ENCODE data around the gene NAMPT.
"Not testable (repeated sequence)": the region's sequence is repeated elsewhere in the genome, so short reads cannot be mapped to it uniquely, and the experiment has no call there.

Gene NAMPT

DNA sequence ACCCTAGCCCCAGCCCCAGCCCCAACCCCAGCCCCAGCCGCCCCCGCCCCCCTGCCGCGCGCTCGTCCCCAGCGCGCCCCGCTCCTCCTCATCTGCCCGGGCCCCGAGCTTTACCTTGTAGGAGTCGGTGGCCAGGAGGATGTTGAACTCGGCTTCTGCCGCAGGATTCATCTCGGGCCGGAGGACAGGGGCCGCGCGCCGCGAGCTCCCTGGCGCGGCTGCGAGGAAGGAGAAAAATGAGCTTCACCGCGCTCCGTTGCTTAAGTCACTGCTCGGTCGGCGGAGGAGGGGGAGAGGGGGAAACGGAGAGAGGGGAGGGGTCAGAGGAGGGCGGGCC, at the start of gene NAMPT:
Gene NAMPT (minus strand): TSS at position 270 of the 337 bp plus-strand sequence. CDS start 99 bp downstream, at position 171.
- DNase-seq = no peak

DNA sequence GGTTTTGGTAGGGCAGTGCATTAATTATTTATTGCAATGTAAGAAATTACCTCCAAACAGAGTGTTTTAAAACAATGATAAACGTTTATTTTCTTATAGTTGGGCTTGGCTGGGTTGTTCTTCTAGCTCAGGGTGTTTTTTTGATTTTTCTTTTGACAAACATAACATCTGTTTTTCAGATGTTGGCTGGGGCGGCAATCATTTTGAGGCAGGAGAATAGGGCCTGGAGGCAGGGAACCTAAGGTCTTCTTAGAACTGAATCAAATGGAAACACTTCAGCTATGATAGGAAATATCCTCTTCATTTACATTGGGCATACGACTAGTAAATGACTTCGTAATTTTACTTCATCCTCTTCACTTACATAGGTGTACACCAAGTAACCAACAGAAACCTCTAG, 47.4 kb upstream of the NAMPT start:
- no peak for DNase-seq

DNA sequence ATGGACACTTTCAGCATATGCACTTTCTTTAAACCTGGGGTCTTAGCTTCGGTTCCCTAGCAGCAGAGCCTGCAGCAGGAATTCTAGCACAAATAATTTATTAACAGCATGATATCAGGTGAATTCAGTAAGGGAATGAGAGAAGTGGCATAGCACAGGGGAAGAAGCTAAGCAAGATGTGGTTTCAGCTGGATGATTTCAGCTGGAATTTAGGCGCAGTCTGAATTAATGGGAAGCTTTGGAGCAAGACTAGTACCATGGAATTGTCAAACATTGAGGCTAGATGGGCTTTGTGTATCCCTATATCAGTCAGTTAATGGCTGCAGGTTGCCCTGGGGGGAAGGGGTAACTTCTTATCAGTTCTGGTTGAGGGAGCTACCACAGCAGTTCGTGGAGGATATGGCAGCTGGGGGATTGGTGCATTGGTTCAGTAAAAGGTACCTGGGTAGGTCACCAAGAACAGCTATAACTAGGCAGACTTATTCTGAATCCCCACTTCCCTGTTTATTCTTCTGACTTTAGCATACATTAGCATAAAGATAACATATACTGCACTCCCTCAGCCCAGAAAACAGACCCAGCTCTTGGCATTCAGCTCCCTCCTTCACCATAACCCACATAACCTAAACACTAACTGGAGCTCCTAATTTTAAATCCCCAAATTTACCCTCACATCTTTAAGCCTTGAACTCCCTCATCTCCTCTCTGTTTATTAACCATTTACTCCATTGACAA, 46.8 kb upstream of the NAMPT start:
- no peak for DNase-seq

DNA sequence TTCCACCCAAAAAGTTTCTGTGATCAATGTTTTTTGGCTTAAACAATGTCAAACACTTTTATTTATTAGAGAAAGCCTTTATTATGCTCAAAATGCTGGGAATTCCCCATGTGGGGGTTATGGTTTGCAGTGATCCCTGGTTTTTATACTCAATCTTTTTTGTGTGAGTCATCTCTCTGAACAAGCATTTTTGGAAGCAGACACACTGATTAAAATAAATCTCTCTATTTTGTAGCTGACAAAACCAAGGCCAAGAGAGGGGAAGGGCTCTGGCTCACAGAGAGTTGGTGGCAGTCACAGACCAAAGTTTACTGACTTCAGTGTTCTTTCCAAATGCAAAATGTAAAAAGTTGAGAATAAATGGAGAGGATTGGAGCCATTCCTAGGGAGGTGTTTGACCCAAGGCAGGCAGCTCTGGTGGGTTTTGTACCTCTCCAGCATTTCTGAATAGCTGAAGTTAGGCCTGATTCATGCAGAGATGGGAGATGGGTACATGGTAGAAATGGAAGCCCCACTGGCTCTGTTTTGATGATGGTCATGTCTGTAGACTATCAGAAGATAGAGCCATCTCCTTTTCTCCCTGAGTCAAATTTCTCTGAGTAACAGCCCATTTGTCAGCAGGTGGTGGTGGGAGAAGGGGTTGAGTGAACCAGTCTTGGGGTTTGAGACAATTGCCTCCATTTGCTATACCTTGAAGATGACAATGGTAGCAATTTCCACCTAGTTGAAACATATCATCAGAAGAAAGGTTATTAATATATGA, 45.4 kb upstream of the NAMPT start:
- no peak for DNase-seq

DNA sequence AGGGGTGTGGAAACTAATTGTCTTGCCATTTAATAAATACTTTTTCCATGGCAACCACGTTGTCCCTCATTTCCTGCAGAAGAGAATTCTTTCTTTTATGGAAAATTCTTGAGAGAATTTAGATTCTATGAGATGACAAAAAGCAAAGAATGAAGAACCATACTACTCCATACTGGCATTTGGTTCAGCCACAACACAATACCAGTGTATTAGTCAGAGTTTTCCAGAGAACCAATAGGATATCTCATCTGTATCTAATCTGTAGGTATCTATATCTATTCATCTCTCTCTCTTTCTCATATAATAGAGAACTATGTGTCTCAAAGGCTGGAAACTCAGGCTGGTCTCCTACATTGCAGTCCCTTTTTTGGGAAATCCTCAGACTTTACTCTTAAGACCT, 44.6 kb upstream of the NAMPT start:
- DNase-seq = no peak

DNA sequence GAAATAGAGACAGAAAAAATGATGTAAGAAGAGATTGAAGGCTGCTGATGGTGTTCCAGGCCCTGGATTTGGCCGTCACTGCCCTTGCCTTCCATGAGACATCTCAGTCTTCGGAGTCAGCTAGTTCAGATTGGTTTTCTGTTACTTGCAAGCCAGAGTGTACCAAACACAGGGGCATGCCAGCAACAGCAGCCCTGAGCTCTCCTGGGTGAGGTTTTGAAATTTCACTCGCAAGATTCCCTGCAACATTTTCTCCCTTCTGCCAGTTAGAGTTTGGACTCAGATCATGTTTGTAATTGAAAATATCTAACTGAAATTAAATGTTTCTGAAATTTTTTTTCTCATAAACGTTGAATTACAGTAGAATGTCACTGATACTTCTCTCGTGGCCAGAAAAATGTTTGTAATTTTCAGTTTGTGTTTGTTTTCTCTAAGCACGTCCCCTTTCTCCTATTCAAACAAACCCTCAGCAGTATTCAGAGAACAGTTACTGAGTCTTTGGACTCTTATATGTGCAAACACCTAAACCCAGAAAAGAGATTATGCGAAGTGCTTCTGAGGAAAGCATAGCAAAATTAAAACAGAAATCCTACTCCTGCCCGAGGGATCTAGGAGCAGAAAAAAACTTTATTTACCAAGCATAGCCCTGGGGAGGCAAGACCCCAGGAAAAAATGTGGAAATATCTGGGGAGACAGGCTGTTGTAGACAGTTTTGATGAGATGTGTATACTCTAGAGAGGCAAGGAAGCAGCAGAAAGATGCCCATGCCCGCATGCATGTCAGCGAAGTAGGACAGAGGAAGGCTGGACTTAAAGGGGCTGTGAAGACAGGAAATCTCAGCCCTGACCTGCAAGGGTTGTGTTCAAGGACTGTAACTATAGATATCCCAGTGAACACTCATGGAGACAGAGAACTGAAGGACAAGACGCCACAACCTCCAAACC, 43.0 kb upstream of the NAMPT start:
- DNase-seq = no peak

DNA sequence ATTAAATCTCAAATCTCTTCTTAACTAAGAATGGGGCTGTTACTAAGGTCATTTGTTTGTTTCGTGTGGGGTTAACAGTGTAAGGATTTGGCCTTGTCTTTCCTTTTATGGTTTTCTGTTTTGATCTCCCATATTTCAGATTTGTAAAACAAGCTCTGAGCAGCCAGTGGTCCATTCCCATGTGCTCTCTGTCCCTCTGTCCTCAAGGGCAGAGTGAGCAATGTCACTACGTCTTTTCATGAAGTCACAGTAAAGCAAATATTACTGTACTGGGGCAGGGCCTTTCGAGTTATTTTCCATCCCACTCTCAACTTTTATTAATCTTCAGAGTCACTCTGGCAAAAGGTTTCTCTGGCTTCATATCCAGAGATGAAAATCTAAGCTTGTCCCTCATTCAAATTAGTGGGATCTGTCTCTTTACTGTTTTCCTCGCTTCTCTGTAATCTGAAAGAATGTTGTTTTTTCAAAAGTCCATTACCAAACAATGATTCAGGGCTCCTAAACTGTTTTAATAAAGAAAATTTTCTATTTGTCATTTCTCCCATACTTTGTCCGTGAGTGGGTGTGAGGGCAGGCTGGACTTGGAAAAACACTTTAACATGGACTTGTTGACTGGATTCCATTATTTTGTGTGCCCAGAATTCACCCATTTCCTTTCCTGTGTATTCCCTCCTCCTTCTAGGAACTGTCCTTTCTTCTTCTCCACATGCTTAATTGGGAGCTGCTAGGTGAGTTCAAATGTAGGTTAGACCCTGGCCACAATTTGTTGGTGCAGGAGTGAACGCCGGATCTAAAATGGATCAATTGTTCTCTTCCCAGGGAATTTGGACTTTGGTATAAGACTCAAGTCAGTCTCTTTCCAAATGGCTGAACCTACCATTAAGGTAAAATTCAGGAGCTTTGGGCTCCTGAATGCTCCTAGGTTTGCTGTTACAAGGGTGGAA, 42.1 kb upstream of the NAMPT start:
- DNase-seq = no peak

DNA sequence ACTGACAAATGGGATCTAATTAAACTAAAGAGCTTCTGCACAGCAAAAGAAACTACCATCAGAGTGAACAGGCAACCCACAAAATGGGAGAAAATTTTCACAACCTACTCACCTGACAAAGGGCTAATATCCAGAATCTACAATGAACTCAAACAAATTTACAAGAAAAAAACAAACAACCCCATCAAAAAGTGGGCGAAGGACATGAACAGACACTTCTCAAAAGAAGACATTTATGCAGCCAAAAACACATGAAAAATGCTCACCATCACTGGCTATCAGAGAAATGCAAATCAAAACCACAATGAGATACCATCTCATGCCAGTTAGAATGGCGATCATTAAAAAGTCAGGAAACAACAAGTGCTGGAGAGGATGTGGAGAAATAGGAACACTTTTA, 39.7 kb upstream of the NAMPT start:
- DNase-seq = not testable (repeated sequence)

DNA sequence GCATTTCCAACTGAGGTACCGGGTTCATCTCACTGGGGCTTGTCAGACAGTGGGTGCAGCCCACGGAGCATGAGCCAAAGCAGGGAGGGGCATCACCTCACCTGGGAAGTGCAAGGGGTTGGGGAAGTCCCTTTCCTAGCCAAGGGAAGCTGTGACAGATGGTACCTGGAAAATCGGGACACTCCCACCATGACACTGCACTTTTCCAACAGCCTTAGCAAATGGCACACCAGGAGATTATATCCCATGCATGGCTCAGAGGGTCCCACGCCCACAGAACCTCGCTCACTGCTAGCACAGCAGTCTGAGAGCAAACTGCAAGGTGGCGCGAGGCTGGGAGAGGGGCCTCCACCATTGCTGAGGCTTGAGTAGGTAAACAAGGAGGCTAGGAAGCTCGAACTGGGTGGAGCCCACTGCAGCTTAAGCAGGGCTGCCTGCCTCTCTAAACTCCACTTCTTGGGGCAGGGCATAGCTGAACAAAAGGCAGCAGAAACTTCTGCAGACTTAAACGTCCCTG, 35.5 kb upstream of the NAMPT start:
- DNase-seq = not testable (repeated sequence)

DNA sequence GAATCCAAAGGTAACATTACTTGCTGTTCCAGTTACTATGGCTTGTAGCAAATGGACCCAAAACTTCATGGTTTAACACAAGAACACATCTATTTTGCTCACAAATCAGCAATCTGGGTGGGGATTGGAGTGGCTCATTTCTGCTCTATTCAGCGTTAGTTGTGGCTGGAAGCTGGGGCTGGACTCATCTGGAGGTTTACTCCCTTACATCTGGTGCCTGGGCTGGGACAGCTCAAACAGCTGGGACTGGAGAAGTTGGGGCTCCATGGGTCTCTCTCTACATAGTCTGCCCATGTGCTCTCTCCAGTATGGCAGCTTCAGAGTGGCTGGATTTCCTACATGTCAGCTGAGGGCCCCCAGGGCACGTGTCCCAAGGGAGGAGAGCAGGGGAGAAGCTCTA, 33.7 kb upstream of the NAMPT start:
- no peak for DNase-seq

DNA sequence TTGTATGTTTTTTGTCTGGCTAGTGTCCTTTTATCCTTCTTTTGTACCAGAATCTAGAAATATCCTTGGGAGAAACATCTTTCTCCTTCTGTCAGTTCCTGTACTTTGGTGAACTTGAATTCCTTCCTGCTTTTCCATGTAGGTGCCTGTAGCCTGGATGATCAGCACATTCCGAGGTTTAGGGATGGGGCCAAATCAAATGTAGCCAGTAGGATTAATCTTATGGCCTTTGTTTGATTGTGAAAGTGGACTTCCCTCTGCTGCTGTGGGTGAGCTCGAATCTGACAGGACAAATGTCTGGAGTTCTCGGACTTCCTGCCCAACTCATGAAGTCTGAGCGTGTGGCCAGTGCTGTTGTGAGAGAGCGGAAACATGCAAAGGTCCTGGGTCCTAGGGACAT, 33.2 kb upstream of the NAMPT start:
- no peak for DNase-seq

DNA sequence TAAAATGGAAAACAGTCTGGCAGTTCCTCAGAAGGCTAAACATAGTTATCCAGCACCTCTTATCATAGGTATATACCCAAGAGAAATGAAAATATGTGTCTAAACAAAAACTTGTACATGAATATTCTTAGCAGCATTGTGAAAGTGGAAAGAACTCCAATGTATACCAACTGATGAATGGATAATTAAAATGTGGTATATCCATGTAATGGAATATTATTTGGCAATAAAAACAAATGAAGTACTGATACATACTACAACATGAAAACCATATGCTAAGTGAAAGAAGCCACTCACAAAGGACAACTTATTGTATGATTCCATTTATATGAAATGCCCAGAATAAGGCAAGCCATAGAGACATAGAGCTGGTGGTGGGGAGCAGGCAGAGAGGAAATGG, 32.2 kb upstream of the NAMPT start:
- DNase-seq = no peak

DNA sequence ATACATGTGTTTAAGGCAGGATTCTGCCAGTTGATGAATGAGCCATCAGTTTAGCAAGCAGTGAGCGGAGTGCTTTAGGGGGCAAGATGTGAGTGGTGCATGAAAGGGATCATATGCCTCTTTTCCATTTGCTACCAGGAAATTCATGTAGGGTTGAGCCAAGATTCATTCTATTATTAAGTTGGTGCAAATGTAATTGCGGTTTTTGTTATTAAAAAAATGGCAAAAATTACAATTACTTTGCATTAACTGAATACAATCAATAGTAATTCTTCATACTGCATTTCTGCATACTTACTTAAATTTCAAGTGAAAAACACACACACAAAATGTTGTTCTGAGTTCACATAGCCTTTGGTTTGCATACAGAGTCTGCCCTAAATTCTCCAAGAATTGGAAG, 30.1 kb upstream of the NAMPT start:
- DNase-seq = no peak

DNA sequence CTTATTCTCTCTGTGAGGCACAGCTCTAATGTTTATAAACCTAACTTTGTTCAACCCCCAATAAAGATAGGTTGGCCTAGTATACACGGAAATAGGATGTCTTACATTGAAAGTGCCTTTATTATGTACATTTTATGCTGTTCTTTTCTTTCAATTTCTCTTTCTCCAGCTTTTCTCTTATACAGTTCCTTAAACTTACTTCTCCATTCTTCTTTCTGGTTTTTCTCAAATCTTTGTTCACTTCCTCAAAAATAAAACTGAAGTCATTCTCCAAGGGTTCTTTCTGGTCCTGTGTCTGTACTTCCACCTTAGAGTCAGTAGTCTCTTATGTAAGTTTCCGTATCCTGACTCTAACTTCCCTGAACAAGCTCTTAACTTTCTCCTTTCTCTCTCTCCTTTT, 29.2 kb upstream of the NAMPT start:
- no peak for DNase-seq

DNA sequence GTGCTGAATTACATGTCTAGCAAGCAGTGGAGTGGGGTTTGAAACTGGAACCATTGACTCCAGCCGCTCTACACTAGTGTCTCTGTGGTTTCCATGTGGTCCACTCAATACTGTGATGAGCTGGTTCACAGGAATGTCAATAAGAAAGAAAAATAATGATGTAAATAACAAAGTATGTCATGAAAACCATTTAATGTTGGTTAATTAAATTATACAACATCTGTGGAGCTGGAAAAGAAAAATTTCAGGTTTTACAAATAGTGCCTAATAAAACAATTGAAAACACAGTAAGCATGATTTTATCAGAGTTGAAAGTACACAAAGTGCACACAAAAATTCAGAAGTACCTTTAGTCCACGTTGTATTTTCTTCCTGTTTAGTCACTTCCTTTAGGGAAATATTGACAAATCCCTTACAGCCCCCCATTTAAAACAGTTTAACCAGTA, 28.7 kb upstream of the NAMPT start:
- no peak for DNase-seq

DNA sequence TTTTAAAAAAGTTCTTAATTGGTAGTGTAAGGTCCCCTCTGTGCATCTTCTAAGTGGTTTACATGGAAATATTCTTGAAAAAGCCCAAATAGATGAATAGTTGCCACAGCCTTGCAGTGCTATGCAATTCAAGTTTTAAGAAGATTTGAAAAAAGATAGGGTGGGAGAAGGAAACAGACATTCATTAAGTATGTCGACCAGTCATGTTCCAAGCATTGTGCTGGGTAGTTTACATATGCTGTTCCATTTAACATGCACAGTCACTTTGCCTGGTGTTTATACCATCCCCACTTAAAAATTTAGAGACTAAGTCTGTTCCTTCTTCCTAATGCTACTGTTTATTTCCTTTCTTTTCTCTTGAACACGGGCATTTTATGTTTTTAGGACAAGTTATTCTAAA, 28.1 kb upstream of the NAMPT start:
- DNase-seq = no peak

DNA sequence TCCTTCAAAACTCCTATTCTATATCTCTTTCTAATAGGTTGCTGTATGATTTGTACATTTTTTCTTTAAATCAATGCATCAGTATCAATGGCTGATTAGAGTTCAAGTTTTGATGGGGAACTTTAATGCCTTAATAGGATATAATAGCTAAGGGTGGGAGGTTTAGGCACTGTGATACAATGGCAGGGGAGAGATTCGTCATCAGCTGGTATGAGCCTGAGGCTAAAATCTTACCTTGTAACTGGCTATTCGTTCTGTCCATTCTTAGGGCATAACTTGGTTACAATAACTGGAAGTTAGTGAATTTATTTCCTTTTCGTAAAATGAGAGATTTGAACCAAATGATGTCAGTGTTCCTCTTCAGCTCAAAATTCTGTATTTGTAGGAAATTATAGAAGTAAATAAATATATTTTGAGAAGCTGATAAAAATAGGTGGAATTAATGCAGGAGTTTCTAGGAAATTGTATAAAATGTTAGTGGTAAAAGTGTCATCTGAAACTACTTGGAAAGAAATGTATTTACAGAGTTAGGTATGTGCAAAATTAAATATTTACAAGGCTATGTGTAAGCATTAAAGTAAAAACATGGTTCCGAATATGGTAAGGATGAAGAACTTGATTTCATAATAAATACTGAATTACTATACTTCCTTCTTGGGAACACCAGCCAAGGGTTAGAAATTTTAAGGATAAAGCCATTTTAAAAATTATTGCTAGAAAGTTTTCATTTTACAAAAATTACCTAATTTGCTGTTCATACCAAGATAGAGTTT, 27.5 kb upstream of the NAMPT start:
- DNase-seq = no peak

DNA sequence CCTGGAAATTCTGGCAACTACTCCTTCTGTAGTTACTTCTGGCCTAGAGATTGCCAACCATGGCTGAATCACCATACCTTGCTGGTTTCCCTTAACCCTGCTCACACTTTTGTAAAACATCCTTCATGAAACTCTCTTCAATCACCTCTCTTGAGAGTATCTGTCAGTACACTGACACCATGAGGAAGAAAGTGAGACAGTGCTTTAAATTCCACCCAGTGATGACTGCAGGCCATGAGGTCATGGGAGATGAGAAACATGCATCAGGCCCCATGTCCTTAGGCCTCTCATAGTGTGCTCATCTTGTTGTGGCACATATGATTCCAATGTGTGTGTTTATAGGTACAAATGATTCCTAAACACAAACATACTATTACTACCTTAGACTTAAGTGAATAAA, 24.6 kb upstream of the NAMPT start:
- DNase-seq = no peak

DNA sequence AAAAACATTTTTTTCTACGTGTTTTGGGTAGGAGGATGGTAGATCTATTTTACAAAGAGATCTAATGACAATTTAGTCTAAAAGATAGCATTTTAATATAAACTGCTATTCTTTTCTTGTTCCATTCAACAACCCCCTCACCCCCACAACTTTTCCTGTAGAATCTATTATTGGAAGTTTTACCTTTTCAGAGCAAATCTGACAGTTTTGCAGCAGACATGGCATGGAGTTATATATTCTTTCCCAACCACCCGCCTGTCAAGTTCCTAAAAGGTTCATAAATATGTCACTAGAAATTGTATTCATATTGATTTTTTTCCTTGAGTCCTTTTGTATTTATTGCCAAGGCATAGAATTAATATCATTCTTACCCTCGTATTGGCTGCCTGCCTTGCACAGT, 21.5 kb upstream of the NAMPT start:
- no peak for DNase-seq

DNA sequence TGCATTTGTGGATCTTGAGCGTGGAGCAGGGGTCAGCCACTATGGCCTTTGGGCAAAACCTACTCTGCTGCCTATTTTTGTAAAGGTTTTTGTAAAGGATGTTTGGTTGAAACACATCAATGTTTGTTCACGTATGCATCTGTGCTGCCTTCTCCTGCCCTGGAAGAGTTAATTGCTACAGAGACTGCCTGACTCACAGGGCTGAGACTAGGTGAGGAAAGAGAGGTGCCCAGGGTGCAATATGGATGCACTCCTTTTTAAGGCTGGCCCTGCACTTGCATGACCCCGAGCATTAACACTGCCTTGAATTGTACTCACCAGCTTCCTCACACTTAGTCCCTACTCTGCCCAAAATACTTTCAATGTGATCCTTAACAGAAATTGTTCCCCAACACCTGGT, 20.9 kb upstream of the NAMPT start:
- no peak for DNase-seq

DNA sequence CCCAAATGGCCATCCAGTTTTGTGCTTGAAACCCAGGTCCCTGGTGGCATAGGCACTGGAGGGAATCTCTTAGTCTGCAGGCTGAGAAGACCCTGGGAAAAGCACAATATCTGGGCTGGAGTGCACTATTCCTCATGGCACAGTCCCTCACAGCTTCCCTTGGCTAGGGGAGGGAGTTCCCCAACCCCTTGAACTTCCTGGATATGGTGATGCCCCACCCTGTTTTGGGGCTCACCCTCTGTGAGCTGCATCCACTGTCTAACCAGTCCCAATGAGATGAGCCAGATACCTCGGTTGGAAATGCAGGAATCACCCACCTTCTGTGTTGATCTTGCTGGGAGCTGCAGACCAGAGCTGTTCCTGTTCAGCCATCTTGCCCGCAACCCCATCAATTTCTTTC, 19.8 kb upstream of the NAMPT start:
- no peak for DNase-seq

Measured in NCI-H524 treated with DMSO at 0.1 percent for 48 hours (cell line).